NCI-H1930 (cell line): ENCODE results near the gene MALRD1.
"Not testable (repeated sequence)": the region's sequence is repeated elsewhere in the genome, so short reads cannot be mapped to it uniquely, and the experiment has no call there.

ENCODE experiments used
- DNase-seq, 2 experiments: peaks; one replicate each; lab custom pipeline; 2025; lab: John Stamatoyannopoulos, UW

The MALRD1 gene

DNA sequence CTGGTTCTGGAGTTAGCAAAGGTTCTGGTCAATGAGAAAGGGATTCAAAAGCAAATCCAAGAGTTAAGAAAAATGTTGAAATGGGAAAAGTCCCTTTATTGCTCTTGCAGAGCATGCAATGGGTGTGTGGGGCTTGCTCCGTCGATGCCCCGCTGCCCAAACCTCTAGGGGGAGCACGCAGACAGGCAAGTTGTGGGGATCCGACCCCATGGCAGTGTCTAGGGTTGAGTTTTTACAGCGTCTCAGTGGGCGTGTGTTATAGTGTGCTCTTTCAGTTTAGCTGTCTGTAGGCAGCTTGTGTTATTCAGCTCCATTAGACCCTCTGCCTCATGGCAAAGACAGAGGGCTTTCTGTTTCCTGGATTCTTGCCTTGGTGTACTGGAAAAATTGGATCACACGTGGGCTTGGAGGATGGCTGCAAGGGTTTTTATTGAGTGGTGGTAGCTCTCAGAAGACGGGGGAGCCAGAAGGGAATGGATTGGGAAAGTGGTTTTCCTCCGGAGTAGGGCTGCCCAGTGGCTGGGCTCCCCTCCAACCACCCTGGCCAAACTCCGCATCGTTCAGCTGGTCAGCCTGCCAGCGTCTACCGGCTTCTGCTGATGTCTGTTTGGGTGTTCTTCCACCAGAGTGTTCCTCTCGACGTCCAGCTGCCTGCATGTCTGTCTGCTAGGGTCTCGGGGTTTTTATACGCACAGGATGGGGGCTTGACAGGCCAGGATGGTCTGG lies 665.4 kb downstream of the MALRD1 start:
- no peak for DNase-seq

DNA sequence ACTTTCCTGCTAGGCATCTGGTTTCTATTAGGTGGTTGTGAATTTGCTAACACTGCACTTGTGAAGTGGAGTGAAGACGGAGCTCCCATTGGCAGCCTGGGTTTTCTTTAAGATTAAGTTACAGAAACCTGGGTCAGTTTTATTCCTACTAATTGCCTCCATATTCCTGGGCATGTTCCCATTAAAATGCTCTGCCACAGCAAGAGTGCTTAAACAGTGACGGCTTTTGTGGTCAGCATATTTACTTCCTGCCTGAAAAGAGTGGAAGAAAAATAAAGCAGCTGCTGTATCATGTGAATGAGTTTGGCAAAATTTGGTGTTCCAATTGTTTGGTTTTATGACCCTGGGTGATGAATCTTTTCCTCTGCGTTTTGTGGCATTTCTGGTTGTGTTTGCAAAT lies 670.7 kb downstream of the MALRD1 start:
- no peak for DNase-seq

- DNase-seq: no peak
Observed at GRCh38 chr10:19724287-19724686, 675.7 kb downstream of the MALRD1 start.

- no peak for DNase-seq
Observed at GRCh38 chr10:19728376-19728775, 679.8 kb downstream of the MALRD1 start.

DNA sequence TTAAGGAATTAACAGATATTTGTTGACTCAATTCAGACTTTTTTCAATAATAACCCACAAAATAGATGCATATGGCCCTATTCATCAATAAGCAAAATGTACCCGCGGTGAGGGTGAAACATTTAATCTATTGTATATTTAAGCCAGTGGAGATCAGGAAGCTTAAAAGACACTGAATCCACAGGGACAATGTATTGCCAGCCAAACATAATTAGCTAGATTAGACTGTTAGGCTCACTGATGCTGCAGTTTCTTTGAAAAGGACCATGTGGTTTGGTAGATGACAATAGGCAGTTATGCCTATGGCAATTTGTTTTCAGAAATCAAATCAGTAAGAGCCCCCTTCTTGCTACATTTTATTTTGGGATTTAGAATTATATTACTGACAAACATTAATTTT lies 680.4 kb downstream of the MALRD1 start:
- peak in 1 of 2 experiments; percentile 2 for DNase-seq

DNA sequence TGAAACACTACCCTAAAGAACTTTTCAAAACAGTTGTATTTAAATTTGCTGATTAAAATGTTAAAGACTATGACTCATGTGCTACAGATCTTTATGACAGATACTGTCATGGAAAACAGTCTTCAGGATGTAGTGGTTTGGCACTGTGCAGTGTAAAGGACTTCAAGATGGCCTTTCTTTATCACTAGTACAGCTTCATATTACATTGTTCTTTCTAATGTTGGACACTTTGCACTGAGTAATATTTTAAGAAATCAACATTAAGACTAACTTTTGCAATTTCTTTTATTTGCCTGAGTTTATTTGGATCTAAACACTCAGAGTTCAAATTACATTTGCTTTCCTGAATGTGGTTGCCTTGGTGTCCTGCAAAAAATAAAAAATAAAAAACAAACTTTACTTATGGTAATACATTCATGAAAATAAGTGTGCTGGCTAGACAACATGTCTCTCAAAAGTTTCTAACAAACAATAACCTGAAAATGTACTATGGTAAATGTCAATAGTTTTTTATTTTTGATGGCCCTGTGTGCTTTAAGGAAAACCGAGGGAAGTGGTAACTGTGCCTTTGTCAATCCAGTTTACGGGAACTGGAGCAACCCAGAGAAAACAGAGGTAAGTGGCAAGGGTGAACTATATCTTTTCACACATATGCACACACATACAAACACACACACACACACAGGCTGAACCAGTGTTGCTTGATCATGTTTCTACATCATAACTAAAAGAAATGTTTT lies 681.7 kb downstream of the MALRD1 start:
- DNase-seq: no peak

DNA sequence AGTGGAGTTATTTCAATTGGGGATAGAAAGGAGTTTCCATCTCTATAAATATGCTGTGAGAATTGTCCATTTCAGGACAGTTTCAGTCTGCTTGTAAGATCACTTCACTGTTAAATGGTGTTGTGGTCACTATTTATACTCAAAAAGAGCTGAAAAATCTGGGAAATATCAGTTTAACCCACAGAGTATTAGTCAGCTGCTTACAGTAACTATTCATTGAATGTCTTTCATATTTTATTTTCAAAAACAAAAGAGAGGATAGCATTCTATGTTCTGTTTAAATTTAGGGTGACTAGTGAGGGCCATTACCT lies 682.3 kb downstream of the MALRD1 start:
- no peak for DNase-seq

GRCh38 chr10:19731560-19731959 lies 683.0 kb downstream of the MALRD1 start:
- no peak for DNase-seq

DNA sequence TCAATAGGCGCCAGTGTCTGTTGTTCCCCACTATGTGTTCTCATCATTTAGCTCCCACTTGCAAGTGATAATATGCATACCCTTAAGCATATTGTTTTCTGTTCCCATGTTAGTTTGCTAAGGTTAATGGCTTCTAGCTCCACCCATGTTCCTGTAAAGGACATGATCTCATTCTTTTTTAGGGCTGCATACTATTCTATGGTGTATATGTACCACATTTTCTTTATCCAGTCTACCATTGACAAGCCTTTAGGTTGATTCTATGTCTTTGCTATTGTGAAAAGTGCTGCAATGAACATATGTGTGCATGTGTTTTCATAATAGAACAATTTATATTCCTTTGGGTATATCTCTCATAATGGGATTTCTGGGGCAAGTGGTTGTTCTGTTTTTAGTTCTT lies 689.8 kb downstream of the MALRD1 start:
- no peak for DNase-seq

- not testable (repeated sequence) for DNase-seq
Observed at GRCh38 chr10:19739232-19739631, 690.6 kb downstream of the MALRD1 start.

DNA sequence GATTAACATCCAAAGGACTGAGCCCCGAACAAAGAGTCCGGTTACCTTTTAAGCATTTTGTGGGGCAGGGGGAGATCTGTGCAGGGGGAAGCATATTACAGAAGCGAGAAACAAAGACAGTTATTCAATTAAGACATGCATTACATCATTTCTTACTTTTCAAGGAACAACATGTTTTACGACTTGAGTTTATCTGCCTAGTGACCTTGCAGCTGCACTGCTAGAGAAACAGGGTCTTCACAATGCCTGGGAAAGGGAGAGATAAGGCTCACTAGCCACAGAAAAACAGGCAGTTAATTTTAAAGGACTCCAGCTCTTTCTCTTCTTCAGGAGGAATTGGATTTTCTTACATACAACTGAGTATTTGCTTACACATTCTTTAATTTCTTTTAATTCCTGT lies 693.5 kb downstream of the MALRD1 start:
- DNase-seq: not testable (repeated sequence)

DNA sequence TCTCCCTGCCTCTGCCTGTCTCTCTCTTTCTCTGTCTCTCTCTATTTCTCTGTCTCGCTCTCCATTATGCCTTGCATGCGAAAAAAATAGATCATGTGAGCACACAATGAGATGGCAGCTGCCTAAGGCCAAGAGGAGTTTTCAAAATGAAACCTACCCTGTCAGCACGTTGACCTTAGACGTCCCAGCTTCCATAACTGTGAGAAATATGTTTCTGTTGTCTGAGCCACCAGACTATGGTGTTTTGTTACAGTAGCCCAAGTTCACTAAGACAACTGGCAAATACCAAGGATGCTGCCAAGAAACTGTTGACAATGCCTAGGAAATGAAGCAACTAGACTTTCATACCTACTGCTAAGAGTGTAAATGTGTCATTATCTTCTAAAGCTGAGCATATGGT lies 697.1 kb downstream of the MALRD1 start:
- DNase-seq: no peak

- DNase-seq: no peak
Observed at GRCh38 chr10:19749185-19749729, 700.7 kb downstream of the MALRD1 start.

- DNase-seq: no peak
Observed at GRCh38 chr10:19750972-19751371, 702.4 kb downstream of the MALRD1 start.

- no peak for DNase-seq
Observed at GRCh38 chr10:19756919-19757318, 708.3 kb downstream of the MALRD1 start.

GRCh38 chr10:19762026-19762425 lies 713.4 kb downstream of the MALRD1 start:
- no peak for DNase-seq

- no peak for DNase-seq
Observed at GRCh38 chr10:19764111-19764510, 715.5 kb downstream of the MALRD1 start.

GRCh38 chr10:19767876-19768275 lies 719.3 kb downstream of the MALRD1 start:
- no peak for DNase-seq

DNA sequence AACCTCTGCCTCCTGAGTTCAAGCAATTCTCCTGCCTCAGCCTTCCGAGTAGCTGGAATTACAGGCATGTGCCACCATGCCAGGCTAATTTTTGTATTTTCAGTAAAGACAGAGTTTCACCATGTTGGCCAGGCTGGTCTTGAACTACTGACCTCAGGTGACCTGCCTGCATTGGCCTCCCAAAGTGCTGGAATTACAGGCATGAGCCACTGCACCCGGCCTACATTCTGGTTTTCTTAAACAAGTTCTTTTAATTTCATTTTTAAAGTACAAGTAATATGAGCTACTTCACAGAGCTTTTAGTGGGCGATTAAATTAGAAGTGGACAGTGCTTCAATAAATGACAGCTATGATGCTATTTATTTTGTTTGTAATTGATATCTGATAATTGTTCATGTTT lies 721.2 kb downstream of the MALRD1 start:
- not testable (repeated sequence) for DNase-seq

DNA sequence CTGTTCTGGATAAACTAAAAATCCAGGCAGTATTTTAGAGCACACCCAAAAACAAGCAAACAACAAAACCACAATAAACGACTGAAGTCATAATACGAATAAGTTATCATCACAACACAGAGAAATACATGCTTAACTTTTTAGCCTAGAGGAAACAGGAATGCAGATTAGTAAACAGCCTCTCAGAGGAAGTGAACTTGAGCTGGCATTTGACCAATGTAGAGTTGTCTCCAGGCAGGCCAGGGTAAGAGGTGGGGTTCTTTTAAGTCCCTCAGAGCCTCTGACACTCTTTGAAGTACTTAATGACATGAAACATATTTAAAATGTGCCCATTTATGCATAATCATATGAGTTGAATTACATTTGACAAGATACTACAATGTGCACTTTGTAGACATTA lies 724.4 kb downstream of the MALRD1 start:
- DNase-seq: no peak

DNA sequence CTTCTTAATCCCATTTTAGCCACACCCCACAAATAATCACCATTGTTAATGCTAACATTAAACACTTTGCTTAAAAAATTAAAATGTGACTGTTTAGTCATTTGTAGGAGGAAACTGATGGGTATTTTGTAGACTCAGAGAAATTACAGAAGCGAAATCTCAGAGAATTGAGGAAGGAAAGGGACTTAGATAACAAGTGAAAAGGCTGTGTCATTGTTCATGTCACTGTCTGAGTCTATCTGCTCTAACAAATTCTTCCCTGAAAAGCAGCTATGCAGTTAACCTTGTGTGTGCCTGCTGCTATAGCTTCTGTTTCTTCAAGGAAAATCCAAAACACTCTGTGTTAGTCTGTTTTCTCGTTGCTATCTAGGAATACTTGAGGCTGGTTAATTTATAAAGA lies 726.7 kb downstream of the MALRD1 start:
- DNase-seq: no peak

GRCh38 chr10:19777806-19778205 lies 729.2 kb downstream of the MALRD1 start:
- DNase-seq: no peak

GRCh38 chr10:19778996-19779395 lies 730.4 kb downstream of the MALRD1 start:
- no peak for DNase-seq
